IPS-20b (cell line): ENCODE results near the gene METTL2B.
"Not testable (repeated sequence)": the region's sequence is repeated elsewhere in the genome, so short reads cannot be mapped to it uniquely, and the experiment has no call there.

ENCODE experiments used
- H3K27ac ChIP-seq: one replicate; pipeline ENCODE4 v1.5.1; 2013; ENCODE audit warnings: low read length
- H3K27me3 ChIP-seq: 2 replicates; pipeline ENCODE4 v1.6.1; 2013; ENCODE audit warnings: mild to moderate bottlenecking, low read length, inconsistent platforms; ENCODE audit not compliant: insufficient read depth
- H3K36me3 ChIP-seq: 2 replicates; pipeline ENCODE4 v1.6.1; 2013; ENCODE audit warnings: low read depth, mild to moderate bottlenecking, inconsistent platforms, low read length, moderate library complexity; ENCODE audit not compliant: insufficient read depth
- H3K4me1 ChIP-seq: 2 replicates; pipeline ENCODE4 v1.6.1; 2013; ENCODE audit warnings: mild to moderate bottlenecking, control low read depth, inconsistent platforms, low read length, moderate library complexity; ENCODE audit not compliant: insufficient read depth
- H3K4me3 ChIP-seq: 2 replicates; pipeline ENCODE4 v1.5.1; 2013; ENCODE audit warnings: mild to moderate bottlenecking, low read length, inconsistent platforms
- H3K9ac ChIP-seq: 2 replicates; pipeline ENCODE4 v1.6.1; 2013; ENCODE audit warnings: low read depth, mild to moderate bottlenecking, inconsistent platforms, low read length, moderate library complexity
- H3K9me3 ChIP-seq: 2 replicates; pipeline ENCODE4 v1.6.1; 2013; ENCODE audit warnings: mild to moderate bottlenecking, low read depth, low read length, inconsistent platforms; ENCODE audit not compliant: insufficient read depth

Gene METTL2B

GRCh38 chr7:128507321-128507993 lies 30.9 kb downstream of the METTL2B start:
- H3K27me3 ChIP-seq, H3K4me3 ChIP-seq, H3K9me3 ChIP-seq, H3K36me3 ChIP-seq, H3K4me1 ChIP-seq, H3K9ac ChIP-seq, H3K27ac ChIP-seq: not testable (repeated sequence)

- not testable (repeated sequence) for H3K27me3 ChIP-seq, H3K4me3 ChIP-seq, H3K4me1 ChIP-seq, H3K9me3 ChIP-seq, H3K9ac ChIP-seq, H3K27ac ChIP-seq, H3K36me3 ChIP-seq
Measured at GRCh38 chr7:128511692-128512091, 35.1 kb downstream of the METTL2B start.

GRCh38 chr7:128515232-128515631 lies 38.7 kb downstream of the METTL2B start:
- not testable (repeated sequence) for H3K9me3 ChIP-seq, H3K4me3 ChIP-seq, H3K9ac ChIP-seq, H3K27me3 ChIP-seq, H3K36me3 ChIP-seq, H3K4me1 ChIP-seq, H3K27ac ChIP-seq

GRCh38 chr7:128517023-128517422 lies 40.5 kb downstream of the METTL2B start:
- H3K9me3 ChIP-seq, H3K27ac ChIP-seq, H3K9ac ChIP-seq, H3K36me3 ChIP-seq, H3K27me3 ChIP-seq, H3K4me3 ChIP-seq, H3K4me1 ChIP-seq: not testable (repeated sequence)

GRCh38 chr7:128523226-128523931 lies 46.8 kb downstream of the METTL2B start:
- H3K4me3 ChIP-seq, H3K4me1 ChIP-seq, H3K9ac ChIP-seq, H3K27ac ChIP-seq, H3K9me3 ChIP-seq, H3K27me3 ChIP-seq, H3K36me3 ChIP-seq: not testable (repeated sequence)

- H3K27me3 ChIP-seq, H3K9ac ChIP-seq, H3K4me1 ChIP-seq, H3K4me3 ChIP-seq, H3K36me3 ChIP-seq, H3K9me3 ChIP-seq, H3K27ac ChIP-seq: not testable (repeated sequence)
Measured at GRCh38 chr7:128523932-128524524, 47.5 kb downstream of the METTL2B start.

- H3K27me3 ChIP-seq, H3K27ac ChIP-seq, H3K9ac ChIP-seq, H3K4me1 ChIP-seq, H3K36me3 ChIP-seq, H3K4me3 ChIP-seq, H3K9me3 ChIP-seq: not testable (repeated sequence)
Measured at GRCh38 chr7:128525584-128525983, 49.0 kb downstream of the METTL2B start.

GRCh38 chr7:128526062-128526466 lies 49.5 kb downstream of the METTL2B start:
- H3K9me3 ChIP-seq, H3K36me3 ChIP-seq, H3K4me3 ChIP-seq, H3K27ac ChIP-seq, H3K9ac ChIP-seq, H3K4me1 ChIP-seq, H3K27me3 ChIP-seq: not testable (repeated sequence)

- not testable (repeated sequence) for H3K4me3 ChIP-seq, H3K27ac ChIP-seq, H3K36me3 ChIP-seq, H3K4me1 ChIP-seq, H3K27me3 ChIP-seq, H3K9me3 ChIP-seq, H3K9ac ChIP-seq
Measured at GRCh38 chr7:128529191-128529590, 52.6 kb downstream of the METTL2B start.

- not testable (repeated sequence) for H3K27ac ChIP-seq, H3K36me3 ChIP-seq, H3K9me3 ChIP-seq, H3K4me1 ChIP-seq, H3K27me3 ChIP-seq
- H3K9ac ChIP-seq = peak overlapping the region; percentile 46
- peak overlapping the region; percentile 69 for H3K4me3 ChIP-seq
Measured at GRCh38 chr7:128530121-128530854, 53.7 kb downstream of the METTL2B start.

- Histone ChIP-seq H3K36me3 (peaks cover 12% of the 10 kb centered on the region; the same call in 1 of the 2 replicates), H3K27ac (no peak overlapping the region), H3K9me3 (no peaks in the 10 kb centered on the region), H3K4me3 (peak overlapping the region; percentile 69; the same call in 1 of the 2 replicates), H3K4me1 (no peaks in the 10 kb centered on the region; the same call in 1 of the 2 replicates), H3K27me3 (no peaks in the 10 kb centered on the region), H3K9ac (peak overlapping the region; percentile 46; the same call in 1 of the 2 replicates)
Measured at GRCh38 chr7:128530855-128531104, 54.2 kb downstream of the METTL2B start.
